Superior temporal gyrus (tissue), 1 donor: ENCODE data around the gene ZNF777.
"Not testable (repeated sequence)": the region's sequence is repeated elsewhere in the genome, so short reads cannot be mapped to it uniquely, and the experiment has no call there.

Experiments used
- DNase-seq: peaks from one replicate; pipeline ENCODE4 v3.0.0-alpha.2; 2016; ENCODE audit errors: extremely low spot score

ZNF777 gene

DNA sequence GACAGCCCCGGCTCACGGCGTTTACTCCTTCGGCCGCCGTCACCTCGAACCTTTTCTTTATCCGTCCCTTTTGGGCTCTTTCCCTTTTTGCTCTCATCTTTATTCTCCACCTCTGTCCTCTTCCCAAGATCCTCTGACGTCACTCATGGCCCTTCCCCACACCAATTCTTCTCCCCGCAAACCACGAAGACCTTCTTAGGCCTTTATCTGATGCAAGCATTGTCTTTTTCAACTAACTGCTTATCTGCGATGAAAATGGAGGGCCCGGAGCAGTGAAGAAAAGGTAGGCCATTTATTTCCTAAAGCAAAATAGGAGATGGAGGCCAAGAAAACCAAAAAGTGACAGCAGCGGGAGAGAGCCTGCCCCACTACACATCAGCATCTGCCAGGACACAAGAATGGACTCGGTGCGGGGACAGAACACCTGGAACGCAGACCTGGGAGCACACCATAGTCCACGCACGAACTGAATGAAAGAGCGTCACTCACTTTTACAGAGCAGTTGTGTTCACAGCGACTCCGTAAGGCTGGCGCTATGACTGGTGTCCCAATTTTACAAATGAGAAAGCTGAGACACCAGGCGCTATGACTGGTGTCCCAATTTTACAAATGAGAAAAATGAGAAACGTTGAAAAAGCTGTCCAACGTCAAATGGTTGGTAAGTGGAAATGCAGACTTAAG is 45.3 kb downstream of the ZNF777 start:
- DNase-seq = peak; percentile 35

DNA sequence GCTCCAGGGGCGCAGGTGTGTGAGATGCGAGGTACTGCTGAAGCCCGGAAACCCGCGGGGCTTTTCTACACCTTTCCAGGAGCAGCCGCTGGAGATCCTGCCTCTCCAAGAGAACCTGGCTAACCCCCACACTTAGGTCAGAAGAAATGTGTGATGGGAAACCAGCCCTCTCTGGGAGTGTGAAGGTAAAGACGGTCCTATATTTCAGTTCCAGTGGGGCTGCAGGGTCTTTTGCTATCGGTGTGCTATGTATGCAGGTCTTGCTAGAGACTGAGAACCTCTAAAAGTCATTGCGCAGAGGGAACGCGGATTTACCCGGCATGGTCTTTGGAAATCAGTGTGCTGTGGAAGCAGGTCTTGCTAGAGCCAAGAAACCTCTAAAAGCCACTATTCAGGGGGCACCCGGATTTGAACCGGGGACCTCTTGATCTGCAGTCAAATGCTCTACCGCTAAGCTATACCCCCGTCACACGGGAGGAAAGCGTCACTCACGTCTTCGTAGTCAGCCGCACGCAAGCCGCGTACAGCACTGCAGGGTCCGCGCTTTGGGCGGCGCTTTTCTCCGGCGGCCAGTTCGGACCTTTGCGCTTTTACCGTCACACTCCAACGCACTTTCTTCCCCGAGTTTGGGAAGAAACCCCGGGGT is 46.0 kb downstream of the ZNF777 start:
- peak; percentile 75 for DNase-seq

GRCh38 chr7:149414171-149414570 is 46.7 kb downstream of the ZNF777 start:
- no peak for DNase-seq

GRCh38 chr7:149413083-149413482 is 47.8 kb downstream of the ZNF777 start:
- DNase-seq = not testable (repeated sequence)

GRCh38 chr7:149409895-149410294 is 51.0 kb downstream of the ZNF777 start:
- no peak for DNase-seq

DNA sequence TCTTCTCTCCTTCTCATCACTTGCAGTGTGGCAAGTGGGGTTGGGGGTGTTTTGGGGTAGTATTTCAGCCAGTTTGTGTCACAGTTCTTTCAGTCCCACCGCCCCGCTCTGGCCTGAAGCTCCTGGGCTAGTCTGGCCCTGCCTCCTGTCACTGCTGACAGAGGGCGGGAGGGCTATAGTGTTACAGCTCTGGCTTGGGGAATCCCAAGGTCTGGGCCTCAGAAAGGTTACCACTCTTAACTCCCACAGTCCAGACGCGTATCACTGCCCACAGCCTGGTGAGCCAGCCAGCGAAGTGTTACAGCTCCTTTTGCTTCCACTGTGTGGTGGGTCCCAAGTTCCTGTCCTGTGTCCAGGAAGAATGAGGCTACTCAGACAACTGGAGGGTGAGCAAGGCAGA is 56.0 kb downstream of the ZNF777 start:
- no peak for DNase-seq

- DNase-seq = no peak
These were observed 56.5 kb downstream of the ZNF777 start for GRCh38 chr7:149404396-149404795.

DNA sequence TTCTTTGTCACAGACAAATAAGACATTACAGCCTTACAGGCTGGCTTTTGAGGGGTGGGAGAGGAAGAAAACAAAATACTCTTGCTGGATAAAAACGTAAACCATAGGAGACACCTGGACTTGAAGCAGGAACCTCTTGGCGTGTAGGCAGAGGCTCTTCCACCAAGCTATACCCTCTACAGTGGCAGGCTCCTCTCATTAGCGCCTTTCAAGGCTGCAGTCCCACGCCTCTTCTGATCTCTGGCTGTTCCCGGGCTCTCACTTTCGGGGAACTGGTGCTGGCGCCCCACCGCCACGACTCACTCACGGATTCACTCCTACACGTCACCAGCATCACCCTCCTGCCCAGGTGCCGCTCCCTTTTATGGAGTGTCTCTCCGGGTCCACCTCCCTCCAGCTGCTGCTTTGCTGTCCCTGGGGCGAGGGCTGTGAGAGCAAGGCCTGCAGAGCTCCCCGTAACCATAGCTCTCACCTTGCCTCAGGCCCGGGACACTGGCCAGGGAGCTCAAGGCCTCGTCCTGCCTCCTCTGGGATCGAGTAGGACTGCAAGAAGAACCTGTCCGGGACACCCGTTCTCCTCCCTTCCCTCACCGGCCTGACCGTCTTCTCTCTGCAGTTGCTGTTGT is 62.6 kb downstream of the ZNF777 start:
- no peak for DNase-seq

DNA sequence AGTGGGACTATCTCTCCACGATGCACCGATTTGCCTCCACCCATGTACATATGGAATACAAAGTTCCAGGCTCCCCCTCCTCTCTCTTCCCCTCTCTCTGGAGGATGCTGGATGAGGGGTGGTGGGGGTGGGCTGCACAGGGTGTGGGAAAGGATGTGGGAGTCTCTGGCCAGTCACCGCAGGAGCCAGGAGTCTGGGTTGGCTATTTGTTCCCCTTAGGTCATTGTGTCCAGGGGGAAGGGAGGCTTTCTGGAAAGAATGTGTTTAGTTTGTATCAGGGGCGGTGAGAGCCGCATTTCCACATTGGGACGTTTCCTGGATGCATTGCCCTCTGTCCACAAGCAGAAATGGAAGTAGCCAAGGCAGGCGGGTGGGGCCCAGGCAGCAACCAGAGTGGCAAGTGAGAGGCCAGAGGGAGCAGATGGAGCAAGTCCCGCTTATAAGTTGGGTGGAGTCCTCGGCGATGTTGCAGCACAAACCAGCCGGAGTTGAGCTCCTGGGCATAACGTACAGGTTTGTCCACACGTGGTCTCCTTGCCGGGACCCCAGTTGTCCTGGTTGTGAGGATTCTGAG is 63.3 kb downstream of the ZNF777 start:
- no peak for DNase-seq

DNA sequence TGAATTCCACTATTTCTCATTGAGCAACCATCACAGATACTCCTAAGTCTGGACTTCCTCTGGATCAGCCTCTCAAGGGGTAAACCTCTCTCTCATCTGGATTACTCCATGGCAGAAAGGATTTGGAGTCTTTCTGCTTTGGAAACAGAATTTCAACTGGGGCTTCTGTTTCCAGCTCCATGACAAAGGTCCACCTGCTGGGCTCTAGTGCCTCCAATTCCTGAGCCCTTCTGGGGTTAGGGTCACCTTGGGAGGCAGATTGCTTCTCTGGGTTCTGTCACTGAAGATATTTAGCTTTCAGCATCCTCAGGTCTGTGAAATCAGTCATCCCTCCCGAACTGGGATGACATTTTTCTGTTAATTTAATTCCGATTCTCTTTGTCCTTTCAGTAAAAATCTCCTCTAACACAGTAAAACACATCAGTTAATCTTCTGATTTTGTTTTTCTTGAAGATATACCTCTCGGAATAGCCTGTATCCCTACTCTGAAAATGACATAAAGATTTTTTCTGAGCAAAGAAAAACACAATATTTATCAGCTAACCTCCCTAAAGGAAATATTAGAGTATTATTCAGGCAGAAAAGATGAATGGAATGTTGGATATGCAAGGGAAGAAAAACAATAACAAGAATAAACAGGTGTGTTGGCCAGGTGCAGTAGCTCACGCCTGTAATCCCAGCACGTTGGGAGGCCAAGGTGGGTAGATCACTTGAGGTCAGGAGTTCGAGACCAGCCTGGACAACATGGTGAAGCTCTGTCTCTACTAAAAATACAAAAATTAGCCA is 72.1 kb downstream of the ZNF777 start:
- DNase-seq = not testable (repeated sequence)

- not testable (repeated sequence) for DNase-seq
These were observed 74.3 kb downstream of the ZNF777 start for GRCh38 chr7:149386514-149386913.

- no peak for DNase-seq
These were observed 75.5 kb downstream of the ZNF777 start for GRCh38 chr7:149385195-149385950.
